ENCODE data around the gene PTPRZ1. TPM values are rescaled to one million over a fixed set of nuclear protein-coding genes. Genes with fewer than 3 reads are reported as not detected.

Gene PTPRZ1
- total RNA-seq, 1 experiment from 2014 or later, result not detected

DNA sequence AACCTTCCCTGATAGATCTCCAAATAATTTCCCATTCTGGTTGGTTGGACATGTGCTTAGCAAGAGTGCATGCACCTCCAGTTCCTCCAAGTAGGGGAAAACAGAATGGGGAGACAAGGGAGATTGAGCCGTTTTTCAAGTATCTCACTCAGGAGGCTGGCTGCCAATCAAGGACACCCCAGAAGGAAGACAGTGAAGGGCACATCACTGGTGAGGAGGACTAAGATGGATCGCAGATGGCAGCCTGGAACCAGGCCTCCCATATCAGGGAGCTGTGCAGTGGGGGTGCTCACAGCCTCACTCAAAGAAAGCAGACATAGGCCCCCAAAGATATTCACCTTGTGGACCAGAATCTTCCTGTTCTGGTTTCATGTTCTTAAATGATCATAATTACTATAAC is 31.2 kb downstream of the PTPRZ1 start:
- Histone ChIP-seq H3K27me3 (ENCODE audit: low read length) (no peaks in the 10 kb centered on the region), H3K9me2 (replicated peaks; ENCODE audit: low read length) (no peaks in the 10 kb centered on the region), H3K36me3 (ENCODE audit: low read depth, low read length) (no peaks in the 10 kb centered on the region), H3K9me3 (ENCODE audit: low read length) (no peaks in the 10 kb centered on the region), H2AFZ (ENCODE audit: low read length) (no peak overlapping the region), H3K9ac (ENCODE audit: low read length) (no peak overlapping the region), H3K4me2 (ENCODE audit: low read length) (no peak overlapping the region), H3K4me3 (ENCODE audit: low read length) (no peak overlapping the region), H3K4me1 (ENCODE audit: insufficient read depth, low read length) (no peaks in the 10 kb centered on the region), H3K27ac (ENCODE audit: low read length) (no peak overlapping the region), H3K79me2 (ENCODE audit: low read length) (no peaks in the 10 kb centered on the region), H3F3A (ENCODE audit: low read length, unreplicated experiment) (no peaks in the 10 kb centered on the region), H4K20me1 (ENCODE audit: low read length) (no peaks in the 10 kb centered on the region)
- ATAC-seq (no peak), DNase-seq (no peak)
- ChIA-PET CTCF (no interaction called here), POLR2A (ENCODE audit: unreplicated experiment) (no interaction called here)
- no peak for TF ChIP-seq EZH2phosphoT487 (IDR thresholded peaks at IDR 0.05; ENCODE audit: borderline replicate concordance, low read length)
- TF ChIP-seq, protein P1, sequence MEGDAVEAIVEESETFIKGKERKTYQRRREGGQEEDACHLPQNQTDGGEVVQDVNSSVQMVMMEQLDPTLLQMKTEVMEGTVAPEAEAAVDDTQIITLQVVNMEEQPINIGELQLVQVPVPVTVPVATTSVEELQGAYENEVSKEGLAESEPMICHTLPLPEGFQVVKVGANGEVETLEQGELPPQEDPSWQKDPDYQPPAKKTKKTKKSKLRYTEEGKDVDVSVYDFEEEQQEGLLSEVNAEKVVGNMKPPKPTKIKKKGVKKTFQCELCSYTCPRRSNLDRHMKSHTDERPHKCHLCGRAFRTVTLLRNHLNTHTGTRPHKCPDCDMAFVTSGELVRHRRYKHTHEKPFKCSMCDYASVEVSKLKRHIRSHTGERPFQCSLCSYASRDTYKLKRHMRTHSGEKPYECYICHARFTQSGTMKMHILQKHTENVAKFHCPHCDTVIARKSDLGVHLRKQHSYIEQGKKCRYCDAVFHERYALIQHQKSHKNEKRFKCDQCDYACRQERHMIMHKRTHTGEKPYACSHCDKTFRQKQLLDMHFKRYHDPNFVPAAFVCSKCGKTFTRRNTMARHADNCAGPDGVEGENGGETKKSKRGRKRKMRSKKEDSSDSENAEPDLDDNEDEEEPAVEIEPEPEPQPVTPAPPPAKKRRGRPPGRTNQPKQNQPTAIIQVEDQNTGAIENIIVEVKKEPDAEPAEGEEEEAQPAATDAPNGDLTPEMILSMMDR (conservative IDR thresholded peaks at IDR 0.05; ENCODE audit: low read depth, low read length), result no peak
- no TSS peak for BruUV-seq (replicated peaks)
- intact Hi-C loops (cut with micrococcal nuclease), result no loop called here

DNA sequence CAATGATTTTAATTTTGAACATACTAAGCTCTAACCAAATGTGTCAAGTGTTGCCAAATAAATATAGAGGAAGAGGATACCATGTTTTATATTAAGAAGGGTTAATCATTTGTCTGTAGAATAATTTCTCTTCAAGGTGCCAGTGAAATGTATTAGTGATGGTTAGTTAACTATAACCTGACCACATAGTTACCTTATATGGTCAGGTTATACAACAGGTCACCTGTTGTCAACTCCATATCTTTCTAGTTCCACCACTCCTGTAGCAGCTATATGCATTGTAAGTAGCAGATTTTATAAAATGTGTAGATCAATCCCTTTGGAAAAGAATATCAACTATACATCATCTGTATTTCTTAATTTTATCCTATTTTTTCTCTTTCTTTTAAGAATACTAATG is 35.1 kb downstream of the PTPRZ1 start:
- Histone ChIP-seq H3K4me1 (ENCODE audit: insufficient read depth, low read length) (no peaks in the 10 kb centered on the region), H3K4me3 (ENCODE audit: low read length) (no peak overlapping the region), H3K9ac (ENCODE audit: low read length) (no peak overlapping the region), H3K4me2 (ENCODE audit: low read length) (no peak overlapping the region), H3F3A (ENCODE audit: low read length, unreplicated experiment) (no peaks in the 10 kb centered on the region), H3K9me2 (replicated peaks; ENCODE audit: low read length) (no peaks in the 10 kb centered on the region), H3K79me2 (ENCODE audit: low read length) (no peaks in the 10 kb centered on the region), H2AFZ (ENCODE audit: low read length) (no peak overlapping the region), H3K9me3 (ENCODE audit: low read length) (no peaks in the 10 kb centered on the region), H3K27ac (ENCODE audit: low read length) (no peak overlapping the region), H3K27me3 (ENCODE audit: low read length) (peaks cover 11% of the 10 kb centered on the region), H4K20me1 (ENCODE audit: low read length) (no peaks in the 10 kb centered on the region), H3K36me3 (ENCODE audit: low read depth, low read length) (no peaks in the 10 kb centered on the region)
- POLR2A ChIA-PET (ENCODE audit: unreplicated experiment), result no interaction called here
- intact Hi-C loops (cut with micrococcal nuclease), result no loop called here
- DNase-seq, result no peak
- TF ChIP-seq, protein P1 (conservative IDR thresholded peaks at IDR 0.05; ENCODE audit: low read depth, low read length), result no peak
- TF ChIP-seq EZH2 (IDR thresholded peaks at IDR 0.05; ENCODE audit: low read length, unreplicated experiment) (no peak), EZH2phosphoT487 (IDR thresholded peaks at IDR 0.05; ENCODE audit: borderline replicate concordance, low read length) (no peak)
- BruUV-seq (replicated peaks), result no TSS peak
- no peak for ATAC-seq
- CTCF ChIA-PET, result no interaction called here

DNA sequence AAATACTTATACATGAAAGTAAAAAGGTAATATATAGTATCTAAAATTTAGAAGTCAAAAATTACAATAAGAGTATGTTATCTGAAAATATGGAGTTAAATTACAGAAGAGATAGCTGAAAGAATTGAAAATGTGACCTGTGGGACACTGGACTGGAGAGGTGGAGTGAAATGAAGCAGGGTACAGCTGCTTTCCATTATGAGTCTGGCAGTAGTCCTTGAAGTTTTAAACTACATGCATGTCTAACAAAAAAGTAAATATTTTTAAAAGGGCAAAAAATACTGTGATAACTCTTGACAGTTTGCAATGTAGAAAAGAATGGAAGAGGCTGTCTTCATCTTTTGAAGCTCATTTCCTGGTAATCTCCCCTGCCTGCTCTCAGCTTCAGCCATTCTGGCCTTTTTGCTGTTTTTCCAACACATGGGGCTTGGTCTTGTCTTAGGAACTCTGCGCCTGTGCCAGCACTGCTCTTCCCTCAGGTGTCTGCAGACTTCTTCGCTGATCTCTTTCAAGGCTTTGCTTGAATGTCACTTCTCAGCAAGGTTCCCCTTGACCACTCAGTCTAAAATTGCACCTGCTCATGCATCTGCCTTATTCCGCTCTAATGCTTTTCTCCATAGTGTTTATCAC is 36.9 kb downstream of the PTPRZ1 start:
- intact Hi-C loops (cut with micrococcal nuclease), result no loop called here
- no peaks in the 10 kb centered on the region for H3K9me2 ChIP-seq (replicated peaks; ENCODE audit: low read length)
- H3K79me2 ChIP-seq (ENCODE audit: low read length), result no peaks in the 10 kb centered on the region
- ChIA-PET POLR2A (ENCODE audit: unreplicated experiment) (no interaction called here), CTCF (no interaction called here)
- no peaks in the 10 kb centered on the region for H3F3A ChIP-seq (ENCODE audit: low read length, unreplicated experiment)
- no TSS peak for BruUV-seq (replicated peaks)
- no peak overlapping the region for H3K4me2 ChIP-seq (ENCODE audit: low read length)
- H3K4me3 ChIP-seq (ENCODE audit: low read length), result no peak overlapping the region
- H3K27me3 ChIP-seq (ENCODE audit: low read length), result peaks cover 21% of the 10 kb centered on the region
- H3K27ac ChIP-seq (ENCODE audit: low read length), result no peak overlapping the region
- DNase-seq, result no peak
- no peak for ATAC-seq
- H3K9ac ChIP-seq (ENCODE audit: low read length), result no peak overlapping the region
- H2AFZ ChIP-seq (ENCODE audit: low read length), result no peak overlapping the region
- H4K20me1 ChIP-seq (ENCODE audit: low read length), result no peaks in the 10 kb centered on the region
- TF ChIP-seq, protein P1 (conservative IDR thresholded peaks at IDR 0.05; ENCODE audit: low read depth, low read length), result no peak
- TF ChIP-seq EZH2phosphoT487 (IDR thresholded peaks at IDR 0.05; ENCODE audit: borderline replicate concordance, low read length) (no peak), EZH2 (IDR thresholded peaks at IDR 0.05; ENCODE audit: low read length, unreplicated experiment) (no peak)
- no peaks in the 10 kb centered on the region for H3K9me3 ChIP-seq (ENCODE audit: low read length)
- no peaks in the 10 kb centered on the region for H3K4me1 ChIP-seq (ENCODE audit: insufficient read depth, low read length)
- no peaks in the 10 kb centered on the region for H3K36me3 ChIP-seq (ENCODE audit: low read depth, low read length)
